Measurements from ENCODE around the gene TLR8. TPM values are rescaled to one million over a fixed set of nuclear protein-coding genes. Genes with fewer than 3 reads are reported as not detected.

The TLR8 gene
- total RNA-seq, 1 donor from 2014 or later: not detected

DNA sequence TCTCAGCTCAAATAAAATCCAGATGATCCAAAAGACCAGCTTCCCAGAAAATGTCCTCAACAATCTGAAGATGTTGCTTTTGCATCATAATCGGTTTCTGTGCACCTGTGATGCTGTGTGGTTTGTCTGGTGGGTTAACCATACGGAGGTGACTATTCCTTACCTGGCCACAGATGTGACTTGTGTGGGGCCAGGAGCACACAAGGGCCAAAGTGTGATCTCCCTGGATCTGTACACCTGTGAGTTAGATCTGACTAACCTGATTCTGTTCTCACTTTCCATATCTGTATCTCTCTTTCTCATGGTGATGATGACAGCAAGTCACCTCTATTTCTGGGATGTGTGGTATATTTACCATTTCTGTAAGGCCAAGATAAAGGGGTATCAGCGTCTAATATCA lies 18.7 kb upstream of the TLR8 start:
- Mint-ChIP-seq H3K27me3 (ENCODE audit: unreplicated experiment) (peaks cover 1% of the 10 kb centered on the region), H3K4me3 (ENCODE audit: unreplicated experiment) (no peak overlapping the region), H3K4me1 (ENCODE audit: unreplicated experiment) (no peaks in the 10 kb centered on the region), H3K27ac (ENCODE audit: unreplicated experiment) (no peak overlapping the region), H3K9me3 (ENCODE audit: unreplicated experiment) (no peaks in the 10 kb centered on the region), H3K36me3 (ENCODE audit: low read depth, unreplicated experiment) (no peaks in the 10 kb centered on the region)
- TF ChIP-seq, protein P1, sequence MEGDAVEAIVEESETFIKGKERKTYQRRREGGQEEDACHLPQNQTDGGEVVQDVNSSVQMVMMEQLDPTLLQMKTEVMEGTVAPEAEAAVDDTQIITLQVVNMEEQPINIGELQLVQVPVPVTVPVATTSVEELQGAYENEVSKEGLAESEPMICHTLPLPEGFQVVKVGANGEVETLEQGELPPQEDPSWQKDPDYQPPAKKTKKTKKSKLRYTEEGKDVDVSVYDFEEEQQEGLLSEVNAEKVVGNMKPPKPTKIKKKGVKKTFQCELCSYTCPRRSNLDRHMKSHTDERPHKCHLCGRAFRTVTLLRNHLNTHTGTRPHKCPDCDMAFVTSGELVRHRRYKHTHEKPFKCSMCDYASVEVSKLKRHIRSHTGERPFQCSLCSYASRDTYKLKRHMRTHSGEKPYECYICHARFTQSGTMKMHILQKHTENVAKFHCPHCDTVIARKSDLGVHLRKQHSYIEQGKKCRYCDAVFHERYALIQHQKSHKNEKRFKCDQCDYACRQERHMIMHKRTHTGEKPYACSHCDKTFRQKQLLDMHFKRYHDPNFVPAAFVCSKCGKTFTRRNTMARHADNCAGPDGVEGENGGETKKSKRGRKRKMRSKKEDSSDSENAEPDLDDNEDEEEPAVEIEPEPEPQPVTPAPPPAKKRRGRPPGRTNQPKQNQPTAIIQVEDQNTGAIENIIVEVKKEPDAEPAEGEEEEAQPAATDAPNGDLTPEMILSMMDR (IDR thresholded peaks at IDR 0.05; ENCODE audit: unreplicated experiment): no peak
- no peak for DNase-seq (ENCODE audit: low spot score)

DNA sequence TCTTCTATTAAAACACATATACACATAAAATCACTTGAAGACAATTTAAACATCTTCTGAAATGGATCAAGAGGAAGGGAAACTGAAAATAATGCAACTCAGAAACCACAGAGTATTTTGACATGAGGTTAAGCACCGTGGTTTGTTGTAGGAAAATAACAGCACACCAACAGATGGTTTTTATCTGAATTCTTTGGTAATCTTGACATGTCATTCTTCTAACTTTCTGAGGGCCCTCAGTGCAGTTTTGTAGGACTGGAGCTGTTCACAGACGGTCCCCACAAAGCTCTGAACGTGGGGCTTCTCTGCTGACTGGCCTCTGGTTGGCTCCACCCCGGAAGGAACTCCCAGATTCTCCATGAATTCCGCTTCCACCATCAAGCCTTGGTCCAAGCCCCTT lies 16.0 kb upstream of the TLR8 start:
- no peak for DNase-seq (ENCODE audit: low spot score)
- Mint-ChIP-seq H3K9me3 (ENCODE audit: unreplicated experiment) (no peaks in the 10 kb centered on the region), H3K27ac (ENCODE audit: unreplicated experiment) (no peak overlapping the region), H3K4me1 (ENCODE audit: unreplicated experiment) (peaks cover 2% of the 10 kb centered on the region), H3K4me3 (ENCODE audit: unreplicated experiment) (no peak overlapping the region), H3K27me3 (ENCODE audit: unreplicated experiment) (no peaks in the 10 kb centered on the region), H3K36me3 (ENCODE audit: low read depth, unreplicated experiment) (no peaks in the 10 kb centered on the region)
- TF ChIP-seq, protein P1 (IDR thresholded peaks at IDR 0.05; ENCODE audit: unreplicated experiment): no peak

DNA sequence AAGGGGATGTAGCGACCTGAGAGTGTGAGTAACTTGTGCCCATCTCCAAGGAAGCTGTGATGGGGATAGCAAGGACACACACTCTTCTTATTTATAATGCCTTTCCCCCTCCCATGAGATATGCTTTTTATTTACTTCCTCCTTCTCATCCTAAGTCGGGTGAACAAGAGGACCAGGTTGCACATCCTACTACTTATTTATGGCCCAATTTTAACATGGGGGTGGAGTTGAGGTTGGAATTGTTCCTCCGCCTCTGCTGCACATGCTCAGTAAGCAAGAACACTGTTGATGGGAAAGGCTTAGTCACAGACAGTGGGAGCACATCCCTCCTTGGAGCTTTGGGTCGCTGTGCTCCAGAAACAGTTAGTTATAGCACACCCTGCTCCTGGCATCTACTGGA lies 15.2 kb upstream of the TLR8 start:
- no peak for DNase-seq (ENCODE audit: low spot score)

DNA sequence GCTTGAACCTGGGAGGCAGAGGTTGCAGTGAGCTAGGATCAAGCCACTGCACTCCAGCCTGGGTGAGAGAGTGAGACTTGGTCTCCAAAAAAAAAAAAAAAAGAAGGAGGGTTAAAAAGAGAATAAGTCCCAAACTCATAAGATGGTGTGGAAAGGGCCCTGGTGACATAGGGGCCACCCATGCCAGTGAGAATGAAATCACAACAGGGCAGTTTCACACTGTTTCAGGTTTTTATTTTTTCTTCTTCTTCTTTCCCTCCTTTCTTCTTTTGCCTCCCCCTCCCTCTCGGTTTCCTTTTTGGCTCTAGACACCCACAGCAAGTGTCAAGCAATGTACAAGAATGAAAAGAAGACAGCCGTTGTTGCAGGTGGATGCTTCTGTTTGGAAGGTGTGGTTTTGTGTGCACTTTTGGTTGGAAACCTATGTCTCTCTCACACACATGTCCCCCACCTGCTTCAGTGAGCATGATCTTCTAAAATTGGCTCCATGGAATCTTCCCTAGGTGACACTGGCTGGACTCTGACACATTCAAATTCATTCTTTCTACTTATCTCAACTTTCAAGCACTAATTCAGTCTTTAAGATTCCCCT lies 14.4 kb upstream of the TLR8 start:
- peaks cover 2% of the 10 kb centered on the region for H3K4me1 Mint-ChIP-seq (ENCODE audit: unreplicated experiment)
- no peaks in the 10 kb centered on the region for H3K27me3 Mint-ChIP-seq (ENCODE audit: unreplicated experiment)
- no peaks in the 10 kb centered on the region for H3K9me3 Mint-ChIP-seq (ENCODE audit: unreplicated experiment)
- H3K36me3 Mint-ChIP-seq (ENCODE audit: low read depth, unreplicated experiment): no peaks in the 10 kb centered on the region
- H3K27ac Mint-ChIP-seq (ENCODE audit: unreplicated experiment): no peak overlapping the region
- TF ChIP-seq, protein P1 (IDR thresholded peaks at IDR 0.05; ENCODE audit: unreplicated experiment): no peak
- no peak for DNase-seq (ENCODE audit: low spot score)
- no peak overlapping the region for H3K4me3 Mint-ChIP-seq (ENCODE audit: unreplicated experiment)

More for the DNA sequence above, 15.2 kb upstream of the TLR8 start:
- Mint-ChIP-seq H3K36me3 (ENCODE audit: low read depth, unreplicated experiment) (no peaks in the 10 kb centered on the region), H3K27ac (ENCODE audit: unreplicated experiment) (no peak overlapping the region), H3K4me1 (ENCODE audit: unreplicated experiment) (peaks cover 2% of the 10 kb centered on the region), H3K27me3 (ENCODE audit: unreplicated experiment) (no peaks in the 10 kb centered on the region), H3K4me3 (ENCODE audit: unreplicated experiment) (no peak overlapping the region), H3K9me3 (ENCODE audit: unreplicated experiment) (no peaks in the 10 kb centered on the region)
- TF ChIP-seq, protein P1 (IDR thresholded peaks at IDR 0.05; ENCODE audit: unreplicated experiment): no peak

DNA sequence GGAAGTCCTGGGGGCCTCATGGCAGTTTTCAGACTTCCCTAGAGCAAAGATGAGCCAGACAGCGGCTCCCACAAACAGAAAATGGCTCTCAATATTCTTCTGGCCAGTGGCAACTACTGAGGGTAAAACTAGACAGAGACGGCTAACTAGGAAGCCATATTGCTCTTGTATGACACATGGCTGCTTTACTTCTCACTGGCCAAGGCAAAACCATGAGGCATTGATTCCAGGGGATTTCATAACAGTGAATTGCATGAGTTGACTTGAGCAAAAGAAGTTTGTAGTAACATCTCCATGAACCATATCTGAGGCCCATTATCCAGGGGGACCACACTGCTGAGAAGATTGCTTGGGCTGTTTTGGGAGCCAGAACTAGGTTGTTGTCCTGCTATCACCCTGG lies 13.7 kb upstream of the TLR8 start:
- Mint-ChIP-seq H3K9me3 (ENCODE audit: unreplicated experiment) (no peaks in the 10 kb centered on the region), H3K27ac (ENCODE audit: unreplicated experiment) (no peak overlapping the region), H3K4me3 (ENCODE audit: unreplicated experiment) (no peak overlapping the region), H3K4me1 (ENCODE audit: unreplicated experiment) (peaks cover 2% of the 10 kb centered on the region), H3K36me3 (ENCODE audit: low read depth, unreplicated experiment) (no peaks in the 10 kb centered on the region), H3K27me3 (ENCODE audit: unreplicated experiment) (no peaks in the 10 kb centered on the region)
- no peak for DNase-seq (ENCODE audit: low spot score)
- TF ChIP-seq, protein P1 (IDR thresholded peaks at IDR 0.05; ENCODE audit: unreplicated experiment): no peak
